SU-DHL-6 (cell line): ENCODE data around the gene ACADS.

Source experiments
- H2AFZ ChIP-seq: fragments of 200-600 bp; sonication (generic); 2 replicates; pipeline ENCODE4 v1.6.1; 2014; ENCODE audit warnings: low read depth, mild to moderate bottlenecking, moderate library complexity, mixed read lengths, antibody characterized with exemption, low read length; ENCODE audit not compliant: severe bottlenecking
- H3F3A ChIP-seq: fragments of 200-600 bp; shearing (Covaris generic); 2 replicates; pipeline ENCODE4 v1.6.0; 2016; ENCODE audit warnings: antibody characterized with exemption, mild to moderate bottlenecking; ENCODE audit not compliant: insufficient read depth
- H3K27ac ChIP-seq: fragments of 200-600 bp; sonication (generic); 2 replicates; pipeline ENCODE4 v1.5.1; 2016; ENCODE audit warnings: low read depth, mild to moderate bottlenecking, low read length, moderate library complexity, mixed read lengths
- H3K27me3 ChIP-seq: fragments of 200-600 bp; sonication (generic), shearing (Covaris generic); 2 replicates; pipeline ENCODE4 v1.6.0; 2014; ENCODE audit warnings: mild to moderate bottlenecking, low read length
- H3K36me3 ChIP-seq: fragments of 200-600 bp; sonication (generic); 2 replicates; pipeline ENCODE4 v1.6.1; 2014; ENCODE audit warnings: mild to moderate bottlenecking, low read length, mixed read lengths
- H3K4me2 ChIP-seq: fragments of 300-600, 200-600 bp; shearing (Covaris generic), sonication (generic); 2 replicates; pipeline ENCODE4 v1.6.0; 2014; ENCODE audit warnings: low read length, low read depth, mild to moderate bottlenecking; ENCODE audit not compliant: poor library complexity, severe bottlenecking
- H3K4me3 ChIP-seq: fragments of 200-600 bp; sonication (generic); 2 replicates; pipeline ENCODE4 v1.5.1; 2014; ENCODE audit warnings: antibody characterized with exemption, low read length, mild to moderate bottlenecking, mixed read lengths; ENCODE audit not compliant: insufficient read depth, poor library complexity, severe bottlenecking
- H3K79me2 ChIP-seq: fragments of 200-600 bp; sonication (generic); 2 replicates; pipeline ENCODE4 v1.6.1; 2014; ENCODE audit warnings: mild to moderate bottlenecking, low read length, moderate library complexity; ENCODE audit not compliant: insufficient read depth
- H3K9ac ChIP-seq: fragments of 200-600 bp; sonication (generic); 2 replicates; pipeline ENCODE4 v1.7.0; 2014; ENCODE audit warnings: mild to moderate bottlenecking, low read length
- H3K9me2 ChIP-seq: fragments of 200-600 bp; sonication (generic); replicated peaks from 2 replicates; pipeline ENCODE4 v1.6.1; 2014; ENCODE audit warnings: low read length; ENCODE audit not compliant: insufficient read depth
- H3K9me3 ChIP-seq: fragments of 200-600 bp; sonication (generic); 2 replicates; pipeline ENCODE4 v1.6.1; 2014; ENCODE audit warnings: low read length, mixed read lengths; ENCODE audit not compliant: insufficient read depth
- H4K20me1 ChIP-seq: fragments of 200-600 bp; sonication (generic); 2 replicates; pipeline ENCODE4 v1.6.1; 2014; ENCODE audit warnings: low read depth, mild to moderate bottlenecking, antibody characterized with exemption, low read length, moderate library complexity, mixed read lengths
- EZH2phosphoT487 ChIP-seq: fragments of 200-600 bp; sonication (generic), shearing (Covaris generic); conservative IDR thresholded peaks from 2 replicates; pipeline ENCODE4 v1.6.1; 2018; ENCODE audit warnings: mild to moderate bottlenecking, antibody characterized with exemption, low read length, moderate library complexity, mixed read lengths
- TF ChIP-seq, protein P1 (sequence below): fragments of 200-600 bp; sonication (generic); IDR thresholded peaks from one replicate; pipeline ENCODE4 v1.5.1; 2017; ENCODE audit warnings: antibody characterized with exemption, mild to moderate bottlenecking, low read length, moderate library complexity; ENCODE audit not compliant: insufficient read depth, poor library complexity, severe bottlenecking

ACADS gene

DNA sequence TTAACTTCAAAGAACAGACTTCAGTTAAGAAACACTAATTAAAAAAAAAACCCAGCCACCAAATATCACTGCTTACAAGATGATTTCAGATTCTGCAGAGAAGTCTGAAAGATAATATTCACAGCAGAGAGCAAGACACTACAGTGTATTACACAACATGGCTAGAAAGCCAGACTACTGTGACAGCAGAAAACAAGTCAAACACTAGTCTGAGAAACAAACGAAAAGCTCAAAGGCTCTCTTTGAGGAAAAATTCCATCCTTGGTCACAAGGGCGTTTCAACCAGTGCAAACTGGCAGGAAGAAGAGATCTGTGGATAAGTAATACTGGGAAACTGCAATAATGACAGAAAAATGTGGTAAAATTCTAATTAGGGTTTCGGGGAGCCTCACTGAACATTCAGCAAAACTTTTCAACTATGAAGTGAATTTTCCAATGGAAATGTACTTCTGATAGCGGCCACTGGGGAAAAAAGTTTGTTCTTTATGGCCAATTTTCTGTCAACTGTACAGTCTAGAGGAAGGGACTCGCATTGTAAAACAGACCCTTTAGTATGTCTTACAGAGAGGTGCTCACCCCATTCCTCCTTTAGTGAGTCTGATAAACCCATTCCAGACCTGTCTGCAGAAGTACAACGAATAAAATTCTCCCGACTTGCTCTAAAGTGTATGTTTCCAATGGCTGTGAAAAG, 50.4 kb downstream of the ACADS start:
- Histone ChIP-seq H3K4me2 (no peak overlapping the region), H3K27ac (no peak overlapping the region), H3F3A (no peaks in the 10 kb centered on the region)

DNA sequence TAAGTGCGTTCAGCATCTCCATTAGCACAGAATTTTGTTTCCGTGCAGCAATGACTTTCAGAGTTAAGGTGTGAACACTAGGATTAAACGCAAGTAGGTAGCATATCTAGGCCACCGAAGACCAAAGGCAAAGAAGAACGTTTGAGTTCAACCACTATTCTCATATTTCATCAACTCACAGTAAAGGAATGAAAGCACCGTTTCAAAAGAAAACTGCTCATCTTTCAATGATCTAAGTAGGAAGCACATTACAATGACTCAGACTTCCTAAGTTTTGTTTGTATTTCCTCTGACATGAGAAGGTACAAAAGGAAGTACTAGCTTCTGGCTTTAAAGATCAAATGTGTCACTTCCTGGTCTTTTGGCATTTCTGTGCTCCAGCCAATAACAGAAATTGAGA, 57.6 kb downstream of the ACADS start:
- TF ChIP-seq EZH2phosphoT487: no peak
- TF ChIP-seq, protein P1, sequence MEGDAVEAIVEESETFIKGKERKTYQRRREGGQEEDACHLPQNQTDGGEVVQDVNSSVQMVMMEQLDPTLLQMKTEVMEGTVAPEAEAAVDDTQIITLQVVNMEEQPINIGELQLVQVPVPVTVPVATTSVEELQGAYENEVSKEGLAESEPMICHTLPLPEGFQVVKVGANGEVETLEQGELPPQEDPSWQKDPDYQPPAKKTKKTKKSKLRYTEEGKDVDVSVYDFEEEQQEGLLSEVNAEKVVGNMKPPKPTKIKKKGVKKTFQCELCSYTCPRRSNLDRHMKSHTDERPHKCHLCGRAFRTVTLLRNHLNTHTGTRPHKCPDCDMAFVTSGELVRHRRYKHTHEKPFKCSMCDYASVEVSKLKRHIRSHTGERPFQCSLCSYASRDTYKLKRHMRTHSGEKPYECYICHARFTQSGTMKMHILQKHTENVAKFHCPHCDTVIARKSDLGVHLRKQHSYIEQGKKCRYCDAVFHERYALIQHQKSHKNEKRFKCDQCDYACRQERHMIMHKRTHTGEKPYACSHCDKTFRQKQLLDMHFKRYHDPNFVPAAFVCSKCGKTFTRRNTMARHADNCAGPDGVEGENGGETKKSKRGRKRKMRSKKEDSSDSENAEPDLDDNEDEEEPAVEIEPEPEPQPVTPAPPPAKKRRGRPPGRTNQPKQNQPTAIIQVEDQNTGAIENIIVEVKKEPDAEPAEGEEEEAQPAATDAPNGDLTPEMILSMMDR: no peak
- no peak overlapping the region for H3K27ac ChIP-seq
- no peaks in the 10 kb centered on the region for H3K79me2 ChIP-seq
- peaks cover 3% of the 10 kb centered on the region; the same call in 1 of the 2 replicates for H3F3A ChIP-seq
- H2AFZ ChIP-seq: no peak overlapping the region
- no peak overlapping the region for H3K4me2 ChIP-seq
- no peaks in the 10 kb centered on the region for H3K9me2 ChIP-seq
- H4K20me1 ChIP-seq: no peaks in the 10 kb centered on the region
- H3K4me3 ChIP-seq: no peak overlapping the region
- H3K9me3 ChIP-seq: no peaks in the 10 kb centered on the region
- no peaks in the 10 kb centered on the region for H3K27me3 ChIP-seq
- H3K36me3 ChIP-seq: no peaks in the 10 kb centered on the region
- no peak overlapping the region for H3K9ac ChIP-seq

More for the DNA sequence above, 50.4 kb downstream of the ACADS start:
- Histone ChIP-seq H3K9me3 (no peaks in the 10 kb centered on the region), H3K79me2 (no peaks in the 10 kb centered on the region), H3K9ac (no peak overlapping the region), H3K27me3 (no peaks in the 10 kb centered on the region), H4K20me1 (0 out of 2 replicates have a peak, but pooled peaks cover 2% of the 10 kb centered on the region), H3K9me2 (no peaks in the 10 kb centered on the region), H3K36me3 (no peaks in the 10 kb centered on the region), H2AFZ (no peak overlapping the region), H3K4me3 (no peak overlapping the region)
- TF ChIP-seq, protein P1: no peak
- TF ChIP-seq EZH2phosphoT487: no peak

DNA sequence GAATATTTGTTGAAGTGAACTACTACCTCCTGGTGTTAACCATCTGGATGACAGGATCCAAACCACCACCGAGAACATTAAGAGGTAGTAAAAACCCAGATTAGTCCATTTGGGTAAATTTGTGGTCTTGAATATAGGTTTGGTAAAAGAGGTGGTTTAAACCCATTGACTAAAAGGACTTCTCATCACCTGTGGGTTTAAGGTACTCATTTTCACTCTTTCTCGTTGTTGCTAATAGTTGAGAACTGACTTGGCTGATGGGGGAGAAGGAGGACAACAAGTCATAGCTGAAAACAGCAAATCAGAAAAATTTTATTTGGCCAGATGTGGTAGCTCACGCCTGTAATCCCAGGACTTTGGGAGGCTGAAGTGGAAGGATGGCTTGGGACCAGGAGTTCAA, 59.2 kb downstream of the ACADS start:
- no peak overlapping the region for H3K27ac ChIP-seq
- H3K9me2 ChIP-seq: no peaks in the 10 kb centered on the region
- H4K20me1 ChIP-seq: no peaks in the 10 kb centered on the region
- H3K36me3 ChIP-seq: no peaks in the 10 kb centered on the region
- H2AFZ ChIP-seq: no peak overlapping the region
- peaks cover 3% of the 10 kb centered on the region; the same call in 1 of the 2 replicates for H3F3A ChIP-seq
- no peak for TF ChIP-seq EZH2phosphoT487
- TF ChIP-seq, protein P1: no peak
- H3K79me2 ChIP-seq: no peaks in the 10 kb centered on the region
- no peaks in the 10 kb centered on the region for H3K9me3 ChIP-seq
- no peak overlapping the region for H3K9ac ChIP-seq
- H3K27me3 ChIP-seq: no peaks in the 10 kb centered on the region
- H3K4me3 ChIP-seq: no peak overlapping the region
- no peak overlapping the region for H3K4me2 ChIP-seq
